ENCODE measurements around the gene TNKS1BP1.

DNA sequence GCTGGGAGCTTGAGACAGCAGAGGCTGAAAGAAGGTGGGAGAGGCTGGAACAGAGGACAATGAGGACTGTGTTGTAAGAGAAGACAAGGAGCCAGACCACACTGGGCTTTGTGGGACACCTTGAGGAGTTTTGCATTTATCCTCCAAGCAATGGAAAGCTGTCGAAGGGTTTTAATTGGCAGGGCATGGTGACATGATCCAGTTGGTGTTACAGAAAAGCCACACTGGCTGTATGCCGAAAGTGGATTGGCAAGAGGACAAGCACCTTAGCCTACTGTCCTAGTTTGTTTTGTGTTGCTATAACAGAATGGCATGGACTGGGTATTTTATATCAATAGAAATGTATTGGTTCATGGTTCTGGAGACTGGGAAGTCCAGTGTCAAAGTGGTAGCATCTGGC, 73.7 kb downstream of the TNKS1BP1 start:
- TF ChIP-seq, protein P1, sequence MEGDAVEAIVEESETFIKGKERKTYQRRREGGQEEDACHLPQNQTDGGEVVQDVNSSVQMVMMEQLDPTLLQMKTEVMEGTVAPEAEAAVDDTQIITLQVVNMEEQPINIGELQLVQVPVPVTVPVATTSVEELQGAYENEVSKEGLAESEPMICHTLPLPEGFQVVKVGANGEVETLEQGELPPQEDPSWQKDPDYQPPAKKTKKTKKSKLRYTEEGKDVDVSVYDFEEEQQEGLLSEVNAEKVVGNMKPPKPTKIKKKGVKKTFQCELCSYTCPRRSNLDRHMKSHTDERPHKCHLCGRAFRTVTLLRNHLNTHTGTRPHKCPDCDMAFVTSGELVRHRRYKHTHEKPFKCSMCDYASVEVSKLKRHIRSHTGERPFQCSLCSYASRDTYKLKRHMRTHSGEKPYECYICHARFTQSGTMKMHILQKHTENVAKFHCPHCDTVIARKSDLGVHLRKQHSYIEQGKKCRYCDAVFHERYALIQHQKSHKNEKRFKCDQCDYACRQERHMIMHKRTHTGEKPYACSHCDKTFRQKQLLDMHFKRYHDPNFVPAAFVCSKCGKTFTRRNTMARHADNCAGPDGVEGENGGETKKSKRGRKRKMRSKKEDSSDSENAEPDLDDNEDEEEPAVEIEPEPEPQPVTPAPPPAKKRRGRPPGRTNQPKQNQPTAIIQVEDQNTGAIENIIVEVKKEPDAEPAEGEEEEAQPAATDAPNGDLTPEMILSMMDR (IDR thresholded peaks at IDR 0.05 in 4 of 5, conservative IDR thresholded peaks at IDR 0.05 in 1 of 5): no peak
- TF ChIP-seq POLR2A (IDR thresholded peaks at IDR 0.05): no peak

Data from gastrocnemius medialis (tissue), 4 donors.